Tongue (tissue), 2 donors: Measurements from ENCODE around the gene CACNA2D3. TPM values are rescaled to one million over a fixed set of nuclear protein-coding genes. Genes with fewer than 3 reads are reported as not detected.
"Not testable (repeated sequence)": the region's sequence is repeated elsewhere in the genome, so short reads cannot be mapped to it uniquely, and the experiment has no call there.

Experiments used
- DNase-seq: peaks from one replicate; pipeline ENCODE4 v3.0.0-alpha.2; 2015
- total RNA-seq: library from RNA; depleted of rRNA; stranded (reverse); fragments of >200 nt; gene quantifications from one replicate; pipeline ENCODE4 v1.2.3, GENCODE V29; 2014

The CACNA2D3 gene
- 2.5 TPM for total RNA-seq

DNA sequence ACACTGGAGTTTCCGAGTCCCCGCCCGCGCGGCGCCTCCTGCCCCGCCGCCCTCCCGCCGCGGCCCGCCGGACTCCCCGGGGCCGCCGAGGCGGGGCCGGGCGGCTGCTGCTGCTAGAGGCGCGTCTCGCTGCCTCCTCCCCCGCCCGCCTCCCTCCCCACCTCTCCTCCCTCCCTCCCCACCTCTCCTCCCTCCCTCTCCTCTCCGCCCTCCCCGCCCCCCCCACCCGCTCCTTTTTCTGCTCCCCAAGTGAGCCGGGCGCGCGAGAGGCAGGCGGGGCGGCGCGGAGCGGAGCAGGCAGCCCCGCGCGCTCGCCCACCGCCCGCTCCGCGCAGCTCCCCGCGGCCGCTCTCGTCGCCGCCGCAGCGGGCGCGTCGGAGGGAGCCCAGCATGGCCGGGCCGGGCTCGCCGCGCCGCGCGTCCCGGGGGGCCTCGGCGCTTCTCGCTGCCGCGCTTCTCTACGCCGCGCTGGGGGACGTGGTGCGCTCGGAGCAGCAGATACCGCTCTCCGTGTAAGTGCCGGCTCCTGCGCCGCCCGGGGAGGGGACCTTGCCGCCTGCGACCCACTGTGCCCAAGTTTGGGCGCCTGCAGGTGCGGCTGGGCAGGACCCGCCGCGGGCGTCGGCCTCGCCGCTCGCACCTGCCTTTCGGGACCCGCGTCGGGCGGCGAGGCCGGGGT lies at the start of gene CACNA2D3:
Gene CACNA2D3, plus strand, starts transcription at position 229 of the 679 bp plus-strand sequence.
- peak; percentile 69 for DNase-seq

DNA sequence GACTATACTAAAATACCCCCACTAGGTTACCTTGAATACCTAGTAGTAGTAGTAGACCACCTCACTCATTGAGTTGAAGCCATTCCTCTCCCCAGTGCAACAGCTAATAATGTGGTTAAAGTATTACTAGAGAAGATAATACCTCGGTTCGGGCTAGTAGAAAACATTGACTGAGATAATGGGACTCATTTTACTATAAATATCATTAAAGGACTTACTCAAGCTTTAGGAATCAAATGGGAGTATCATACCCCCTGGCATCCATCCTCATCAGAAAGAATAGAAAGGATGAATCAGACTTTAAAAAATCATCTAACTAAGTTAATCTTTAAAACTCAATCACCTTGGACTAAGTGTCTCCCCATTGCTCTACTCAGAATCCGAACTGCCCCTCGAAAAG lies 49.0 kb upstream of the CACNA2D3 start:
- DNase-seq = no peak

DNA sequence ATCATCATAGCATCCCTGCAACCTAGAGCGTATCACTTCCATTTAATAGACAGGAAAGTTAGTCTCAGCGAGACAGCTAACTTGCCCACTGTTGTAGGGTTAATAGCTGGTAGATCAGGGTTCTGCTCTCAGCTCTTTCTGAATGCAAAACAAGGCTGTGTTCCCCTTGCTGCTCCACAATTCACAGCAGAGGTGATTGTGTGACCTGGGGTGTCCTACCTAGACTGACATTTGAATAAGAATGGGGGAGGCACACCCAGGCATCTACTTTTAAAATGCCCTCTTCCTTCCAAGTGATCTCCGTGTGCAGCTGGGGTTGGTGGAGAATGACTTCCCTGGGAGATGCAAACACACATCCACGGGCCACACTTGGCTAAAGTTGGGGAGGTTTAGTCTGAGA lies 43.0 kb upstream of the CACNA2D3 start:
- DNase-seq = no peak

DNA sequence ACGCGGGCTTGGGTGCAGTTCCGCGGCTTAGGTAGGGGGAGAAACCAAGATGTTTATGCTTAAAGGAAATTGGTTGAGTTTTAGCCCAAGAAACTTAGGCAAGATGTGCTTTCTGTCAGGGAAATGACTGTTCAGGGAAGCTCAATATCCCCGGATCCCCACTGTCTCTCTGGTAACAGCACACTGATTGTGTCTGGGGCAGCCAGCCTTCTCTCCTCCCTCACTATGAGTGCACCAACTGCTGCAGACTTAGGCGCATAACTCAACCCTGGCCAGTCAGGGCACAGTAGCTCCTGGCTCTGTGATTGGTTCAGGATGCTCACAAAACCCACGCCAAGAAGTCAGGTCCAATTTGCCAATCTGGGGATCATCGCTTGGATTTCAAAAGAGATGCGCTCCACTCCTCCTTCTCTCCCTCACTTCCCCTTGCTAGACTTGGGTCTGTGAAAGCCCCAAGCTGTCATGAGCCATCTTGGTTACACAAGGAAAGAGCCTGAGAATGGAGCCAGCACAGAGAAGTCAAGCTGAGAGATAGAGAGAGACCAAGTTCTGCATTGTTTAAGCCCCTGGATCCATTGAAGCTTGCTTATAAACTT lies 42.5 kb upstream of the CACNA2D3 start:
- DNase-seq = no peak

DNA sequence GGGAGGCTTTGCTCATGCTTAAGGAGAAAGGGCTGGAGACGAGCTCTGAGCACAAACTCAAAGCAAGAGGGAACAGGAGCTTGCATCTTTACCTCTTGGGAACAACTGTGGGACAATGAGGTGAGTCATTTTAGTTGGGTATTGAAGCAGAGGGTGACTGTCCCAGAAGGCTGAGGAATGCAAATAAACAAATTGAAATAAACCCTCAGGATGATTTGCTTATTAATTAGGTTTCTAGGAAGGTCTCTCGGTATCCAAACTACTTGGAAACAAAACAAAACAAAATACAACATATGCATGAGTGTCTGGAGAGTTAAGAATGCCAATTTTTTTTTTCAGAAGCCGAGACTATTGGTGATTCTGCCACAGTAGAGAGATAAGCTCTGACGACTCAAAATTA lies 38.4 kb upstream of the CACNA2D3 start:
- DNase-seq = no peak

DNA sequence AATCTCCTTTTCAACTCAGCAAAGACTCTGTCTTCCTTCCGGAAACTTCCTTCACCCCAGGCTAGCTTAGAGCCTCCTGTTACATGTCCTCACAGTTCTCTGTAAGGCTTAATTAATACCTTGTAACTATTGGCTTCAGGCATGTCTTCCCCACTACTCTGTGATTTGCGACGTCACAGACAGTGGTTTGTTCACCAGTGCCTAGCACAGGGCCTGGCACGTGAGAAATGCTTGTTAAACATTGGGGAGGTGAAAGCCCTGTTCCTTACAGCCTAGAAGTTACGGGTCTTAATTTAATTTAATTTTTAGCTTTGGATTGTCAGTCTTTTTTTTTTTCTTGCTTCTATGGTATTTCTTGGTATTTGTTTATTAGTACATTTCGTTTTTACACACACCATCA lies 36.4 kb upstream of the CACNA2D3 start:
- DNase-seq = no peak

DNA sequence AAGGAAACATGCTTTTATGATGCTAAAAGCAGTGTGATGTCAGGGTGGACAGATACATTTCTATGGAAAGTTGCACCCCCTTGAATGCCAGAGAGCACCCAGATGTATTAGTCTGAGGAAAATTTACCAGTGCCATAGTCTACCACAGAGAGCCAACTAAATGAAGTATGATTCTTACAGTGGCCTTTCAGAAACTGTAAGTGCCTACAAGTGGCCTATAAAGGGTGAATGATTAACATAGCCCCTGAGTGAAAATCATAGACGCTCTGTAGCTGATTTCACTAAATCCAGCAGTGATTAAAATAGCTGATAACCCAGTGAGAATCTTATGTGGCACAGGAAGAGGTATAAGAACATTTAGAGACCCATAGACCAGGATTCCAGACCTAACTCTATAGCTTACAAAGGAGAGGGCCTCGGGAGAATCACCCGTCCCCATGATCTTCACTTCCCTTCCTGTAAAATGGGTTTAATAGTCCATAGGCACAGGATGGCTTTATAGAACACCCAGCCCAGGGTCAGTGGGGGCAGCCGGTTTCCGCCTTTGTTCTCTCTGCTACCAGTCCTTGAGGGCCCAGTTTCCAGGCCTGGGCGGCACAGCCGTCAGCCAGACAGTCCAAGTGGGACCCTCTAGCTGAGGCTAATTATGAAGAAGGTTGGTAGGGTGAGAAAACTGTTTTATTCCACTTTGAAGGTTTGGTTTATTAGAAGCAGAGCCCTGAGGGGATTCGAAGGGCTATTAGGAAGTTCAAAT lies 35.5 kb upstream of the CACNA2D3 start:
- no peak for DNase-seq

DNA sequence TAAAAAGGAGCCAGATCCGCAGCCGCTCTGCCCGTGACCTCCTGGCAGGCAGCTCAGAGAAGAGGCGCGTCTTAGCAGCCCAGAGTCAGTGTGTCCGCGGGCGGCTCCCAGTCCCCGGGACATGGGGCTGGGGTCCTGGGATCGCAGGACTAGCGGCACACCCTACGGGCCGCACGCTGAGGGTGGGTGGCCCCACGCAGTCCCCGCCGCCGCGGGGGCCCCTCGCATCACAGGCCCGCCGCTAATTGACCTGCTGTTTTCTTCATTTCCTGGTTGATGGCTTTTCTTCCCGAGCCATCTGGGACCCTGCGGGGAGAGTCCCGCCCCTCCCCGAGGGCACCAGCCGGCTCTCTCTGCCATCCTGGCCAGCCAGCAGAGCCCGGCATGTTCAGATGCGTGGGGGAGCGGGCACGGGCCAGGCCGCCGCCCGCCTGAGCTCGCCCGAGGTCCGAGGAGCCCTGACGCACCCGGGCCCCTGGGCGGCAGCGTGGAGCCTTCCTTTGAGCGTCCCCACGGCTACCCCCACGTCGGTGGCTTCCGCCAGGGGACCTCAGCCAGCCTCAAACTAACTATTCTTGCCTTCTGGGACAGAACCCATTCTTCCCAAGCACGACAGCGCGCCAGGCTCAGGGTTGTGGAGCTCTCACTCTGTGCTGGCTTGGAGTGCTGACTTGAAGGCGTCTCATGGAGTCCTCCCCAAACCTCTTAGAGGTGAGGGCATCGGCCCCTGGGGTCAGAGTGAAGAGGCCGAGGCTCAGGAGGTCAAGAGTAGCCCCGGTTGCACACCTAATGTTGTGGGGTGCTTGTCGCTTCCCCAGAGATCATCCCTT lies 34.6 kb upstream of the CACNA2D3 start:
- DNase-seq = peak; percentile 33

DNA sequence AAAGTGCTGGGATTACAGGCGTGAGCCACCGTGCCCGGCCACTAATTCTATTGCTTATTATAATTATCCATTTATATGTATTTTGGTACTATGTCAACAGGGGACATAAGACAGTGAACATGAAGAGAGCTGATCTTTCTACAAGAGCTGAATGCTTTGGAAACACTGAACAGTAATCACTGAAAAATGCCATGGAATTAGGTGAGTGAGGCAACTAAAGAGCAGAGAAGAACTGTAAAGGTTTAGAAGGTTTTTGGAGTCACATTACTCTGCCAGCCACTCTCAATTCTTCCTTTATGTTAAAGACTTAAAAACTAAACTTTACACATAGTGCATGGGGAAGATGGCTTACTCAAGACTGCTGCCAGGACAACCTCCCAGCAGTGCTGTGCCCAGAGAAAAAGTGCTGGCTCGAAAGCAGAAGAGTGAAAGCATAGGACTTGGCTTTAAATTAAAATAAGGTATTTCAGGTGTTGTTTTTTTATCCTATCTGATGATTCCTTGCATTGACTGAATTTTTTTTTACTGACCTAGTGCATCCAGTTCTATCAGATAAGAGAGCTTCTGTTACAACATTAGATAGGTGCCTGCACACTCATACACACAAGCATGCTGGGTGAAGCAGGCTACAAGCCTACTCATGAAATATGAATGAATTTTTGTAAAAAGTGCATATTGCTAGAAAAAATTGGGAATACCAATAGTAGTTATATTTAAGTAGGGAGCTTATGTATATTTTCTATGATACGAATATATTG lies 28.7 kb upstream of the CACNA2D3 start:
- no peak for DNase-seq

DNA sequence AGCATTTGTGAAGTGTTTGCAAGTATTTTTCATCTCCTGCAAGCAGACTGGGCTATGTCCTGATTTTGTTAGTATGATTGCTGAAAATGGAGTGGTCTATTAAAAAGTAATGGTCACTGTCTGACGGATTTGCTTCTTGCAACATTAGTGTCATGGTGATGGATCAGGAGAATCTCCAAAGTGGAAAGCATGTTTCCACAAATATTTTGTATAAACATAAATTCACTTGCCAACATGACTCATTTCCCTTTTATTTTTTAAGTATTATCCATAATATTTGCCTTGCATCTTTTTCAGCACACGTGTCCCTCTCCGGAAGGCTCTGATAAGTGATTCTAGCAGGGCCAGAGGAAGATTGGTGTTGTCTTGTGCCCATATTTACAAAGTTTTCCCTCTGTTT lies 27.4 kb upstream of the CACNA2D3 start:
- DNase-seq = no peak

DNA sequence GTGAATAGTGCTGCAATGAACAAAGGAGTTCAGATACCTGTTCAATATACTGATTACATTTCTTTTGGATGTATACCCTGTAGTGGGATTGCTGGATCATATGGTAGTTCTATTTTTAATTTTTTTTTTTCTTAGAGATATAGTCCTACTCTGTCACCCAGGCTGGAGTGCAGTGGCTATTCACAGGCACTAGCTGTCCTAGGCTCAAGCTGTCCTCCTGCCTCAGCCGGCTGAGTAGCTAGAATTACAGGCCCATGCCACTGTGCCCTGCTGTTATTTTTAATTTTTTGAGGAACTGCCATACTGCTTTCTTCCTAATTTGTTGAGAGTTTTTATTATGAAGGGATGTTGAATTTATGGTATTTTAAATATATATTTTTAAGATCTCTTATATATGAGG lies 23.0 kb upstream of the CACNA2D3 start:
- no peak for DNase-seq

DNA sequence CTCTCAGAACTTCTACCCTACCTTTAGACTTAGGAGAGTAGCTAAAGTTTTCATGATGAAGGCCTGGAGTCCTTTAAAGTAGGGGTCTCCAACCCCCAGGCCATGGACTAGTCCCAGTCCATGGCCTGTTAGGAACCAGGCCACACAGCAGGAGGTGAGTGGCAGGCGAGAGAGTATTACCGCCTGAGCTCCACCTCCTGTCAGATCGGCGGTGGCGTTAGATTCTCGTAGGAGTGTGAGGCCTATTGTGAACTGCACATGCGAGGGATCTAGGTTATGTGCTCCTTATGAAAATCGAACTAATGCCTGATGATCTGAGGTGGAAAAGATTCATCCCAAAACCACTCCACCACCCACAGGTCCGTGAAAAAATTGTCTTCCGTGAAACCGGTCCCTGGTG lies 18.3 kb upstream of the CACNA2D3 start:
- no peak for DNase-seq

DNA sequence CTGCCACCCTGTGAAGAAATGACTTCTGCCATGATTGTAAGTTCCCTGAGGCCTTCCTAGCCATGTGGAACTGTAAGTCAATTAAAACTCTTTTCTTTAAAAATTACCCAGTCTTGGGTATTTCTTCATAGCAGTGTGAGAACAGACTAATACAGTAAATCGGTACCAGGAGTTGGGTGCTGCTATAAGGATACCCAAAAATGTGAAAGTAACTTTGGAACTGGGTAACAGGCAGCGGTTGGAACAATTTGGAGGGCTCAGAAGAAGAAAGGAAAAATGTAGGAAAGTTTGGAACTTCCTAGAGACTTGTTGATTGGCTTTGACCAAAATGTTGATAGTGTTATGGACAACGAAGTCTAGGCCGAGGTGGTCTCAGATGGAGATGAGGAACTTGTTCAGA lies 6.2 kb upstream of the CACNA2D3 start:
- not testable (repeated sequence) for DNase-seq

DNA sequence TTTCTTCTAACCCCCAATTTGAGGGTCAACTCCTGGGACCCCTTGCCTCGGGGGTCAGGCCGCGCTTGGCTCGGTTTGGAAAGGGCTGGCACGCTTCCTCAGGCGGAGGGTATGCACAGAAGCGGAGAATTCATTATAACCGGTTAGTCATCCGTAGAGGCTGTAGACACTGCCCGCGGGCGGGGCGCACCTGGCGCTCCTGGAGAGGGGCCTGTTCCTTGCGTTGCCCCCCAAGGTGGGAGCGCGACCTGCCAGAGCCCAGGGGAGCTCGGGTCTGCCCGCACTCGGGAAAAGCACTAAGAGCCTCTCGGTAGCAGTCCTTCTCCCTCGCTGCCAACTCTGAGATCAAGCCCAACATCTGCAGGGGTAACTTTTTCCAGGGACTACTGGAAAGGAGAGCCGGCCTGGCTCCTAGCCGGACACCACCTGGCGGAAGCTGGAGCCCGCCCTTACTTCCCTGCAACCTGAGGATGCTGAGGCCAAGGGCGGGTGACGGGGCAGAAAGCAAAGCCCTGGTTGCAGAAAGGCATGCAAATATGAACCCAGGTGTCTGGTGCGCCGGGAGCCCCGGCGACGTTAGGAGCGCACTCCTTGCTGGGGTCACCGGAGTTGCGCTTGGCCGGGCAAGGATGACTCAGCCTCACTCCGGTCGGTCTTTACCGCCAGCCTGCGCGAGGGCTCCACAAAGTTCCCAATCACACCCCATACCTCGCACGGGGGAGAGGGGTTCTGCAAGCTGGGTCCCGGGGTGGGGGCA lies 1.5 kb upstream of the CACNA2D3 start:
- peak; percentile 37 for DNase-seq

DNA sequence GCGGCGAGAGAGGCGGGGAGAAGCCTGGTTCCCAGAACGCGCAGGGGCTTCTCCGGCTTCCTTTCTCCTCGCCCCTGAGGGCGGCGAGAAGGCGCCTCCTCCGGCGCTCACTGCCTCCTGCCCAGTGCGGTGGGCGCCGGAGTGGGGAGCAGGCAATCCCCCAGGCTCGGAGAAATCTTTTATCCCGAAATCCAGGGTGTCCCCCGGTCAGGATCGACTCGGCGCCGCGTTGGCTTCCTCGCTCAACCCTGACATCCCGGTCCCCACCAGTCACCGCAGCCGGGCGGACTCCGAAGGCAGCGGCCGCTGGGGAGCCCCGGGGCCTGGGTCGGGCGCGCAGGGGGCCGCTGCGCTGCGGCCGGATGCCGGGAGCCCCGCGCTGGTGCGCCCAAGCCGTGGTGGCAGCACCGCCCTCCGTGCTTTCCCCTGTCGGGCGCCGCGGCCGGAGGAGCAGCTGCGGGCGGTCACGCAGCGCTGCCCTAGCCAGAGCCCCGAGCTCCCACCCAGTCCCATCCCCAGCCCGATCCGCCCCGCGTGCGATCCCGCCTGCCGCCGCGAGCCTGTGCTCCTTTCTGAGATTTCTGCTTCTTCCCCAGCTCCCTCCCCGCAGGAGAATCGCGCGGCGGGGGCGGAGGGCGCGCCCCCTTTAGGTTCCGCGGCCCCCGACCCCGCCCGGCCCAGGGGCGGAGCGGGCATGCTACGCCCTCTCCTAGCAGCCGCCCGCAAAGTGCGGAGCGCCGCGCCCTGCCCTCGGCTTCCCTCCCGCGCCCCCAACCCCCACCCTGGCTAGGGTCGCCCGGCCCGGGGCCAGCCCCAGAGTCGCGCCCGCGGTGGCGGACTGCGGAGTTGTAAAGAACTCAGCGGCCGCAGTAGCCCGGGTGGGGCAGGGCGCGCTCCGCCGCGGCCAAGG lies 683 bp upstream of the CACNA2D3 start:
- DNase-seq = peak; percentile 27

DNA sequence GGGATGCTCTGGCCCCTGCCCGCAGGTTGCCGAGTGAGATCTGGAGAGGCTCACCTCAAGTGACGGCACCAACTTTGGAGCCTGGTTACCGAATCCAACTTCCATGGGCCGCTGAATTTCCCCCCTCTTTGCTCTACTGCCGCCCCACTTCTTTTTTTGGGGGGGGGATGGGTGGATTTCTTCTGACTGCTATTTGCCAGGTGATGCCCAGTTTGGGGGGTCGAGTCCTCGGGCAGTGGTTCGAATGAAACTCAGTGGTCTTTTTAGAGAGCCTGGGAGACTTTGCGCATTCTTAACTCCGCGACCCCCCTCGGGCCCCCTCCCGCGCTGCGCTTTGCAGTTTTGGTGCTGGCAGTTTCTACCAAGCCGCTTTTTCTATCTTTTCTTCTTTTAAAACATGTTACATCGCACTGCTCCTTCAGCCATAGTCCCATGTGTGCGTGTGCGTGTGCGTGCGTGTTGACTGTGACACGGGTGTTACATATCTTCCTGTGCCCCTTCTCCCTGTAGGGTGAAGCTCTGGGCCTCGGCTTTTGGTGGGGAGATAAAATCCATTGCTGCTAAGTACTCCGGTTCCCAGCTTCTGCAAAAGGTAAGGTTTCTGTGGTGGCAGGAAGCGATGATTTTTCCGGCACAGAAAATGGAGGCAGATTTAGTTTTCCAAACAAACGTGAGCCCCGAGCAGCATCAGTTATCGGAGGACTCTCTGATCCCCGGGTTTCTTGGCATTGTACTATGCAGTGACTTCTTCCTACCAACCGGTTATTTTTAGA lies 837 bp downstream of the CACNA2D3 start:
- peak; percentile 18 for DNase-seq

DNA sequence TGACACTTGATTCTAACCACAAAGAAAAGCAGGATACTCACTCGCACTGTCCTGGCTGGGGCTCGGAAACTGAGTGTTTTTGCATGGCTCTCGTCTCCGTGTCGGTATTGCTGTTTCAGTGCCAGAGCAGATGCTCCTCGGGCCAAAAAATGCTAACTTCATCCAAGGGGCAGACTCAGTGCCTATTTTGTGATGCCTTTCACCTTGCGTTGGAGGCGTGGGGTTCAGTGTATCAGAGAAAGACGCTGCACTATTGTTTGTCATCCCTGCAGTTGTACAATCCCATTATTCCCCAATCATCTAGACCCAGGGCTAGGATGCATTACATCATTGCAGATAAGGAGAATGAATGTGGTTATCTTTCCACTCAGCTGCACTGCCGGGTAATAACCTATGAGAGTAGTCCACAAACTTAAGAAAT lies 1.4 kb downstream of the CACNA2D3 start:
- DNase-seq = peak; percentile 36

DNA sequence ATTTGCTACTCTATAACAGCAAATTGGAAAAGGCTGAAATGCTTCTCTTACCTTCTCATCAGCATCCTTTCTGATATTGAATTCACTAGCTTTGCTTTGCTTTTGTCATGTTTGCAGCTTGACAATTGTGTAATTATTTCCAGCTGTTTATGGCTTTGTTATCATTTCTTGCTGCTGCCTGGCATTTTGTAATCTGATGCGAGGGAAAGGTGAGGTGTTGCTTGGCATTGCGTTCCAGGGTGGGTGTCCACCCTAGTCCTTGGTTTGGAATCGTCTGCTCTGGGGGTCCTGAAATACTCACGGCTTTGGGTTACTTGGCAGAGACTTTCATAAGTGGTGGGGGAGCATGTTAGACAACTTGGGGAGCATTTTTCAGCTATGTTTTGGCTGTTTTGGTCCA lies 2.9 kb downstream of the CACNA2D3 start:
- no peak for DNase-seq

DNA sequence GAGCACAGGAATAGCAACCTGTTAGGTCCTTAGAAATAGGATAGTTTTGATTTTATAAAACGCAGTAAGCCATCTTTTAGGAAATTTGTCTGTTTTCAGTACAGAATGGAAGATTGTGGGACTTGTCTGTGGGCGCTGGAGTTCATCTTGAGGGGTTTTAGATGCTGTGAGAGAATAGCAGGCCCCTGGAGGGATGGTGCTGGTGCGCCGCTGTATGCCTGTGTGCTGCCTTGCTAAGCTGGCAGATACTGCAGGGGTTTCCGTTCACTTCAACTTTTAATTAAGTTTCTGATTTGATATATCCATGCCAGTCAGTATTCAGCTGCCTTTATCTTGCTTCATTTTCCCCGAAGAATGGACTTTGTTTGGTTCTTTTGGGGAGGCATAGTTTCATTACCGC lies 4.2 kb downstream of the CACNA2D3 start:
- no peak for DNase-seq
